GM19328 (cell line): Measurements from ENCODE around the gene TENM3.

Source experiments
- ATAC-seq: cut with Tn5 transposase; IDR thresholded peaks from one replicate; pipeline ENCODE4 v1.9.1; 2021; ENCODE audit warnings: mild to moderate bottlenecking, moderate library complexity; ENCODE audit not compliant: unreplicated experiment

TENM3 gene

GRCh38 chr4:182600093-182600492 is 356.9 kb downstream of the TENM3 start:
- no peak for ATAC-seq

DNA sequence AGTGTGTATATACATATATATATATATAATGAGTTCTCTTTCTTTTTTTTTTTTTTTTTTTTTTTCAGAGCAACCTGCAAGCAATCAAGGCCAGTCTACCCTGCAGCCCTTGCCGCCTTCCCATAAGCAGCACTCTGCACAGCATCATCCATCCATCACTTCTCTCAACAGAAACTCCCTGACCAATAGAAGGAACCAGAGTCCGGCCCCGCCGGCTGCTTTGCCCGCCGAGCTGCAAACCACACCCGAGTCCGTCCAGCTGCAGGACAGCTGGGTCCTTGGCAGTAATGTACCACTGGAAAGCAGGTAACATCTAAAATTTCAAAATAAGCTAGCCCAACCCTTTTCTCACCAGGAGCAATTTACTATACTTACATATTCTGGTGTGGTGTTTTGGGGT is 357.7 kb downstream of the TENM3 start:
- ATAC-seq, result no peak

DNA sequence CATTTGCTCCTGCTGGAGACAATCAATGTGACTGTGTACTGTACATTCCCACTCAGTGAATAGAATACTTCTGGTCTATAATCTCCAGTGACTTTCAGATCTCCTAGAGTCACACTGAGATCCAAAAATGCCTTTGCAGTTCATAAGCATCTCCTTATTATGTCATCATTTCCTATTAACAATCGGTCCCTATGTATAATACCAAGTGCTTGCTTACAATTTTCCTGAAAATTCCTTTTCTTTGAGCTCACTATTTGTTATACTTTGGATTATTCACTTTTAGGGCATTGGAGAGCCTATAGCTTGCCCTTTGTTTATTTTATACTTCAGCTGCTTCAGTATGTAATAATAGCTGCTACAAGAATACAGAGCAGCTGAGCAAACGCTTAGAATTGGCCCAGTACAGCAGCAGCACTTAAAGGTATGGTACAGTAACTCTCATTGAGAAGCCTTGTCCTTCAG is 361.0 kb downstream of the TENM3 start:
- no peak for ATAC-seq

GRCh38 chr4:182604953-182605352 is 361.8 kb downstream of the TENM3 start:
- no peak for ATAC-seq

DNA sequence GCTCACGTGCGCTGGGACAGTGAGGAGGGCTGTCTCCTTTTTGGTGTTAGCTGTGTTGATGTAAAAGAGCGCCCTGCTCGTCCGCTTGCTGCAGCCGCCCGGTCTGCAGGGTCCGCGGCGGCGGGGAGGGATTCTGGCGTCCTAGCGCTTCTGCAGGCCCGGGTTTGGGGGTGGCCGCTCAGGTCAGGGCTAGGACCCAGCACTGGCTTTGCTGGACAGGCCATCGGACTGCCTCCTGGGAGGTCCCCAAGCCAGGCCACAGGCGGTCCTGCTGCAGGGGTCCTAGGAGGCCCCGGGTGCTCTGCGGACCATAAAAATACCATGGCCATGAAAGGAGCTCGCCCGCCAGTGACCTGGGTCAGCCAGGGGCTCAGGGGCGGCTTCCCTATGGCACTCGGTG is 365.3 kb downstream of the TENM3 start:
- ATAC-seq, result no peak

DNA sequence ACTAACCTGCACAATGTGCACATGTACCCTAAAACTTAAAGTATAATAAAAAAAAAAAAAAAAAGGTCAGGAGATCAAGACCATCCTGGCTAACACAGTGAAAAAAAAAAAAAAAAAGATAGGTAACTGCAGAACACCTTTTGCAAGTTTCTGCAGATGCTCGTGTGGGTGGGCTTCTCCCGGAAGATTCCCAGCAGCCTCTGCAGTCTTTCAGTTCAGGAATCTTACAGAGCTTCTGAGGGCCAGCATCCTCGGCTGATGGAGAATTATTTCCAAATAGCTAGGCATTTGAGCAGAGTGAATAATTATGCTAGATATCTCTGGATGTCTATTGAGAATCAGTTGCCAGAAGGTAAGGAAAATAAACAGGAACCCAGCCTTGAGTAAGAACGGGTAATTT is 373.3 kb downstream of the TENM3 start:
- ATAC-seq, result no peak

GRCh38 chr4:182619660-182620059 is 376.5 kb downstream of the TENM3 start:
- ATAC-seq, result no peak

DNA sequence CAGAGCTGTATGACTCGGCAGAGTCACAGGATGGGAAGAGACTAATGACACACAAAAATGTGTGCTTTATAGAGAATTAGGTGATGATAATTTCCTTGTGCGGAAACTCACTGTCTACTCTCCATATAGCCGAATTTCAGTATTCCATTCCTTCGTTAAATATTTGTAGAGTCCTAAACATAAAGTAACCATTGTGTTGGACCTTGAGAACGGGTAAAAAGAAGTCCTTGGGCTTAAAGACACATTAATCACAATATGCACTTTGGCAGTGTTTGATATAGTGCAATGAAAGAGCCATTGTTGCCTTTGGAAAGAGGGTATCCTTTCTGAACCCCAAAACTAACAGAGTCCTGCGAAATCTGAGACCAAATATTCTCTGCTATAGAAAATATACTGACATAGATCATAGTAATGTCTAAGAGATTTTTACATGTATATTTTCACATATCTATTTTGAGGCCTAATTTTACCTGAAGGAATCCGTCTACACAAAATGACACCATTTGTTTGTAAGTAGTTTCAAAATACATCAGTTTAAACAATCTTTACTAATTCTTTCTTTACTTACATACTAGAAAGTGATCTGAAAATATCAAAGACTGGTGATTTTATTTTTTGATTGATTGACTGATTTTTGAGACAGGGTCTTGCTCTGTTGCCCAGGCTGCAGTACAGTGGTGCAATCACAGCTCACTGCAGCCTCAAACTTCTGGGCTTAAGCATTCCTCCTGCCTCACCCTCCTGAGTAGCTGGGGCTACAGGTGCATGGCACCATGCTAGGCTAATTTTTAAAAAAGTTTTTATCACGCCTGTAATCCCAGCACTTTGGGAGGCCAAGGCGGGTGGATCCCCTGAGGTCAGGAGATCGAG is 377.1 kb downstream of the TENM3 start:
- ATAC-seq, result no peak

- no peak for ATAC-seq
Observed at GRCh38 chr4:182624281-182624680, 381.1 kb downstream of the TENM3 start.

DNA sequence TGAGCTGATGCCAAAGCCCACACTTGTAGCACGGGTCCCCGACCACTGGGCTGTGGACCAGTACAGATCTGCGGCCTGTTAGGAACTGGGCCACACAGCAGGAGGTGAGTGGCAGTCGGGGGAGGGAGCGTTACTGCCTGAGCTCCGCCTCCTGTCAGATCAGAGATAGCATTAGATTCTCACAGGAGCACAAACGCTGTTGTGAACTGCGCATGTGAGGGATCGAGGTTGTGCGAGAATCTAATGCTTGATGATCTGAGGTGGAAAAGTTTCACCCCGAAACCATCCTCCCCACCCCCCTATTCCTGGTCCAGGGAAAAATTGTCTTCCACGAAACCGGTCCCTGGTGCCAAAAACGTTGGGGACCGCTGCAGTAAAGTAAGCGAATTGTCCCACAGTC is 382.0 kb downstream of the TENM3 start:
- no peak for ATAC-seq

GRCh38 chr4:182627996-182628395 is 384.8 kb downstream of the TENM3 start:
- ATAC-seq, result no peak

DNA sequence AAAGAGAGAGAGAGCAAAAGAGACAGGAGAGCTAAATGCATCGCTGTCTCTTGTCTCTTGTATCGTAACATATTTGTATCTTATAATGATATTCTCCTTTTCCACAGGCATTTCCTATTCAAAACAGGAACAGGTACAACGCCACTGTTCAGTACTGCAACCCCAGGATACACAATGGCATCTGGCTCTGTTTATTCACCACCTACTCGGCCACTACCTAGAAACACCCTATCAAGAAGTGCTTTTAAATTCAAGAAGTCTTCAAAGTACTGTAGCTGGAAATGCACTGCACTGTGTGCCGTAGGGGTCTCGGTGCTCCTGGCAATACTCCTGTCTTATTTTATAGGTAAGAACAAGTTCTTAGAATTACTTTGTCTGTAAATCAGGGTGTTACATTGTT is 385.3 kb downstream of the TENM3 start:
- no peak for ATAC-seq

- no peak for ATAC-seq
Observed at GRCh38 chr4:182629096-182629495, 385.9 kb downstream of the TENM3 start.

DNA sequence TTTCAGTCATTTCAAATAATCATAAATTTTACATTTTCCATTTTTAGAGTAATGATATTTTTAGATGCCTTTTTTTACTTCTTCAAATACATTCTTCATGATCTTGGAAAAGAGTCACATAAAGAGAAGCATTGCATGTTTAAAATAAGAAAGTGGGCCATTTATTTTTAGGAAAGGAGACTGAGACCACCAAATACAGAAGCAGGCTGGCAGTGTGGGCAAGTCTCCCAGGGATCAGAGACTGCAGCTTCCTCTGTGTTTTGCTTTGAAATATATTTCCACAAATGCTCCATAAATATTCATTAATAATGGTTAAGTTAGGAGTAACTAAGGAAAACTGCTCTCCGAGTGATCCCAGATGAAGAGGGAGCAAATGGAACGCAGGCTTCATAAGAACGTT is 397.3 kb downstream of the TENM3 start:
- no peak for ATAC-seq

GRCh38 chr4:182640932-182641331 is 397.7 kb downstream of the TENM3 start:
- no peak for ATAC-seq

- ATAC-seq, result peak; percentile 54
Observed at GRCh38 chr4:182642831-182643230, 399.6 kb downstream of the TENM3 start.

GRCh38 chr4:182643801-182644682 is 400.8 kb downstream of the TENM3 start:
- ATAC-seq, result no peak

DNA sequence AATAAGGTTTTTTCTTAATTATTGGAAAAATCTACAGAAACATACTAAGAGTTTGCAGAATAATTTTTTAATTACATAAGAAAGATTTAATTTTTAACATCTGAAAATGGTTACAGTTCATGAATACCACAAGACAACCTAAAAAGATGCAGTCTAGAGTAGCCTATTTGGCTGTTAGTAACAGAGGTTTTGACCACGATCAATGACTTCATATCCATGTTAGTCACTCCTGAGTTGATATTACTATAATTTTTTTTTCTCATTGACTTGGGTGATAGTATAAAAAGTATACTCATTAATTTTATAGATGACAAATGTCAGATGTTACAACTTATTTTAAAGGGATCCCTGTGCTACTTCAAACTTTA is 401.5 kb downstream of the TENM3 start:
- no peak for ATAC-seq

- ATAC-seq, result no peak
Observed at GRCh38 chr4:182645511-182645910, 402.3 kb downstream of the TENM3 start.

- no peak for ATAC-seq
Observed at GRCh38 chr4:182647646-182648300, 404.6 kb downstream of the TENM3 start.

- ATAC-seq, result no peak
Observed at GRCh38 chr4:182648766-182649165, 405.6 kb downstream of the TENM3 start.
